H1 (cell line): ENCODE measurements around the gene ACTN3.

ENCODE experiments used
- CTCF ChIP-seq, 3 experiments: IDR thresholded peaks; 1 replicate in 2 of 3; 2 replicates in 1 of 3; pipeline versions ENCODE4 v1.5.1 to v1.6.1; 2011; ENCODE audit warnings: low read length in 3 of 3, mild to moderate bottlenecking in 3 of 3, inconsistent platforms in 2 of 3, low read depth in 1 of 3, moderate library complexity in 1 of 3; ENCODE audit not compliant: insufficient read depth in 1 of 3; ENCODE audit errors: control extremely low read depth in 1 of 3
- EGR1 ChIP-seq: IDR thresholded peaks from 2 replicates; pipeline ENCODE4 v1.6.1; 2011; ENCODE audit warnings: low read depth, low read length, borderline replicate concordance
- EP300 ChIP-seq, 2 experiments: IDR thresholded peaks; 1 replicate in 1 of 2; 2 replicates in 1 of 2; pipeline ENCODE4 v1.6.1; 2011 to 2012; ENCODE audit warnings: low read depth in 2 of 2, low read length in 2 of 2, mild to moderate bottlenecking in 2 of 2, borderline replicate concordance in 1 of 2, inconsistent platforms in 1 of 2, moderate library complexity in 1 of 2
- EZH2 ChIP-seq: fragments of 200-600 bp; sonication (generic); IDR thresholded peaks from 2 replicates; pipeline ENCODE4 v1.7.1; 2012; ENCODE audit warnings: low read depth, mild to moderate bottlenecking, moderate library complexity, low read length, inconsistent platforms; ENCODE audit not compliant: severe bottlenecking
- GTF2F1 ChIP-seq: IDR thresholded peaks from 2 replicates; pipeline ENCODE4 v1.6.1; 2012; ENCODE audit warnings: low read depth, low read length, improper control_type of control experiment, borderline replicate concordance
- TEAD4 ChIP-seq: IDR thresholded peaks from 2 replicates; pipeline ENCODE4 v1.6.1; 2012; ENCODE audit warnings: low read depth, low read length, inconsistent platforms, mixed read lengths

- no peak for TF ChIP-seq EGR1
- TF ChIP-seq GTF2F1, result no peak
- TF ChIP-seq CTCF (IDR thresholded peaks at IDR 0.05; ENCODE audit: control extremely low read depth in 1 of 3, insufficient read depth in 1 of 3, low read depth in 1 of 3, low read length in 3 of 3), result no peak
- no peak for TF ChIP-seq TEAD4
- TF ChIP-seq EZH2, result no peak
- no peak for TF ChIP-seq EP300 (IDR thresholded peaks at IDR 0.05; ENCODE audit: borderline replicate concordance in 1 of 2, low read depth in 2 of 2, low read length in 2 of 2)
Observed at GRCh38 chr11:66593303-66593635, 46.6 kb downstream of the ACTN3 start.
